Stimulated activated CD8-positive, alpha-beta memory T cell treated with anti-CD3 and anti-CD28 coated beads, Interleukin-12 subunit alpha, Interleukin-12 subunit beta, amount 100 ng/mL, for 24 hours (primary cell): ENCODE measurements around the gene PARD3.
"Not testable (repeated sequence)": the region's sequence is repeated elsewhere in the genome, so short reads cannot be mapped to it uniquely, and the experiment has no call there.

Experiments used
- DNase-seq: peaks from one replicate; pipeline ENCODE4 v3.0.0-alpha.2; 2020; ENCODE audit errors: extremely low read depth

PARD3 gene

GRCh38 chr10:34423673-34424625 is 391.1 kb downstream of the PARD3 start:
- no peak for DNase-seq

DNA sequence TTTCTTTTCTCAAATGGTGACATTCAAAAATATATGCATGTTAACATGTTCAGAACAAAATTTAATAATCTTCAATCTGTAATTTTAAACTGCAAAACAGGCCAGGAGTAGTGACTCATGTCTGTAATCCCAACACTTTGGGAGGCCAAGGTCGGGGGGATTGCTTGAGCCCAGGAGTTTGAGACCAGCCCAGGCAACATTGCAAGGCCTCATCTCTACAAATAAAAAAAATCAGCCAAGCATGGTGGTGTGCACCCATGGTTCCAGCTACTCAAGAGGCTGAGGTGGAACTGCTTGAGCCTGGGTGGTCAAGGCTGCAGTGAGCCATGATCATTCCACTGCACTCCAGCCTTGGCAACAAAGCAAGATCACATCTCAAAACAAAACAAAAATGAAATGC is 394.3 kb downstream of the PARD3 start:
- DNase-seq, result no peak

DNA sequence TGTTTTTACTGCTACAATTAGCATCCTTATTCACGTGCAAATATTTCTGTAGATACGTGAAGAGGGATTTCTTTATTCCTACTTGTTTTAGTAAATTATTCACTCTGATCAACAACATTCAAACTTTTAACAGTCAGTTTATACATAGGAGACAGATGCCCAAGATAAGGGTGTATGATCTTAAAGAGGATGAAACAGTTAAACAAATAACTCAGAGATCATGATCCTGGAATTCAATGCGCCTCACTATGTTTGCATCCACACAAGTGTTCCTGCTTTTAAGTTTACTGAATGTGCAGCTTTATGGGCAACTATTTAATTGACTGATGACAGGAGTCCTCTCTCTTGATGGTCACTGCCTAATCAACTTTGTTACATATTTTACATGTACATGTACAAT is 394.8 kb downstream of the PARD3 start:
- DNase-seq, result no peak

GRCh38 chr10:34415039-34415438 is 400.1 kb downstream of the PARD3 start:
- no peak for DNase-seq

- no peak for DNase-seq
Measured at GRCh38 chr10:34413756-34414587, 401.1 kb downstream of the PARD3 start.

DNA sequence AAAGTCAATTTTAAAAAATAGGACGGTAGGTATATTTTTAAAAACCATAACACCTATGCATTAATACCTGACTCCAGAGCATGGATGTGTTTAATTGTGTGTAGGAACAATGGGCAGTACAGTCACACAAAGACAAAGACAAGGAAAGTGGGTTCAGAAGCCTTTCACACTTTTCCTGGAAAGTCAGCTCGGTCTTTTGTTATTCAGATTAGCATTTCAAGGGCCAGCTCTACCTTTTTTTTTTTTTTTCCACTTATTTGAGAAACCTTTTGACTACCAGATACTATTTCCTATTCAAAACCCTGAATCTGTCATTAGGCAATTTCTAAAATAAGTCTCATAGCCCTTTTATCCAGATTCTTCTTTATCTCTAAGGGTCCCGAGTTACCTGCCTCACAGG is 401.9 kb downstream of the PARD3 start:
- DNase-seq, result no peak

DNA sequence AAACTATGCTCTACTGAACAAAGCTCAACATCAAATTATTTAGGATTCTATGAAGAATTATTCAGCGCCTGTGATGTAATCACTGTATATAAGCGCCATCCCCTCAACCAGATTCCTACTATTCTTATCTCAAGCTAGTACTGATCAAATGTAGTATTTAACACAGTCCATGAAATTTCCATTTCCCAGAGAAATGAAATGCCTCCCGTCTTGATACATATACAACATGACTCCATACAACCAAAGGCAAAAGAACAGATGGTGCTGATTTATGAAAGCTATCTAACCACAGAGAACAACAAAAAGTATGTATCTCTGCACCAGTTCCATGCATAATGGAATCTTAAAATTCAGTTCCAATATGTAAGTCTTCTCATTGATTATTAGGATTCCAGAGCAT is 406.1 kb downstream of the PARD3 start:
- no peak for DNase-seq

DNA sequence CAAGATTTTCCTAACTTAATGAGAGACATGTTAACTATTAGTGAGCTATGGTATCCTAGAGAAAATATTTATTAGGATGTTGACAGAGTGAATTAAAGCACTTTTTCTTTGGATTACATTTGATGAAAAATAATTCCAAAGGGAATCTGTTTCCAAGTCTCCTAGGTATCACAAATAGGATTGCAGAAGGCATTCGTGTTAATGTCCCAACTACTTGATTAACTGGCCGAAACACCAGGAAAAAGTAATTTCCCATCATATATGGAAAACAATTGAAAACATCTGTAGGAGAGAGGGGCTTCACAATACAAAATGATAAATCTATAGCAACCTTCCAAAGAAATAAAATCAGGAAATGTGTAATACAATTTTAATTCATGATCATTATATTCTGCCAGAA is 406.7 kb downstream of the PARD3 start:
- DNase-seq, result no peak

DNA sequence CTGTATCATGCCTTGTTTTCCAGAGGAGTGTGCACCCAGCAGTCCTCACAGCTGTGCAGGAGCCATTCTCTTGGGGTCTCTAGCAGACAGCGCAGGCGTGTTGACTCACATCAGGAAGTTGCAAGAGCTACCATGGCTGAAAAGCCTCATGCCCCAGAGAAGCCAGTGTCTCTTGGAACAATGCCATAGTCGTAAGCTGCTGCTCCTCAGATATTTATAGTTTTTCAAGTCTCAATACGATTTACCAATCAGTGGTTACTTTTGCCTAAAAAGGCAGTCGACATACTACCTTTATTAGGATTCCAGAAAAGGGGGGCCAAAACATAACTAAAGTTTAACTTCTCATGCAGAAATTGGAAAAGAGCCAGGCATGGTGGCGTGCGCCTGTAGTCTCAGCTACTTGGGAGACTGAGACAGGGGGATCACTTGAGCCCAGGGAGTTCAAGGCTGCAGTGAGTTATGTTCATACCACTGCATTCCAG is 407.7 kb downstream of the PARD3 start:
- no peak for DNase-seq

DNA sequence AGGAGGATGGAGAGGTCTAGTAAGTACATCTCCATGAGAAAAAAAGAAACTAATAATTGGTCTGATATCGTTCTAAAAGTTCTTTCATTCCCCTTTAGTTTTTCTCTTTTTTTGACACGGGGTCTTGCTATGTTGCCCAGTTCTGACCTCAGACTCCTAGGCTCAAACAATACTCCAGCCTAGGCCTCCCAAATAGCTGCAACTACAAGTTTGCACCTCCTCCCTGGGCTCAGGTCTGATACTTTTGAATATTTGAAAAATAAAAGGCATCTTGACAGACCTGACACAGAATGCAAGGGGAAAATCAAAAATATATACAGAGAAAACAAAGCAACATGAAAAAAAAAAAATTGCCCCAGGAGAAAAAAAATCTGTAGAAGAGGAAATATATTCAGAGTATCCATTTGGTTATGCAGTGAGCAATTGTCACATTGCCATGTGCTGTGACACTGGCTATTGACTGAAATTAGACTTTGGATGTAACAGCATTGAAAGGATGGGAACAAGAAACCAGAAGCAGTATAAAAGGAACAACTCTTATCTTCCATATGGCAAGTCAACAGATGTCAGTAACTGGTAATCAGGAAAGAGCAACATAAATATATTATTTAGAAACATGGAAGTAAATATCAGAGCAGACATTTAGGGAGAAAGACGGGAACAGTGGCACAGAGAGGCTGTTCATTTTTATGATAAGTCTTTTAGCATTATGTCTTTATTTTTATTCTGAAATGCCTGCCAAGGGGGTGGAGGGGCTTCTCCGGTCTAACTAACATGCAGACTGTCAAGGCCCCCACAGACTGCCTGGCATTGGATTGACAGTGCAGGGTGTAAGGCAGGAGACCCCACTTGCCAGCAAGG is 408.4 kb downstream of the PARD3 start:
- no peak for DNase-seq

GRCh38 chr10:34405611-34406462 is 409.3 kb downstream of the PARD3 start:
- DNase-seq, result no peak

DNA sequence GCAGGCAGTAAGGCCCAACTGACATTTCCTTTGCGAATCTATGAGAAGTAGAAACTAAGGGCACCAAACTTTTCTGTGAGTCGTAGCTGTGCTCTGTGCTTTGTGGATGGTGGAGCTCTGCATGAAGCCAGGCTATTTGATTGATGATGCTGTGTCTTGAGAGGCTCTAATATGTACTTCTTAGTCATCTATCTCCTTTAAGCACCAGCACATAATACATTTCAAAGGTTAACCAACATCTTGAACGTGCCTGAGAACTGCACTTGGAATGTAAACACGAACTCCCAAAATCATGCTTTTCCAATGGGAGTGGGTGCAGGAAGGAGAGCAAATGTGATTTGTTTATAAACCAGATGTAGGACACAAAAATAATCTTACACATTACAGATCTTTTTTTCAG is 411.6 kb downstream of the PARD3 start:
- no peak for DNase-seq

DNA sequence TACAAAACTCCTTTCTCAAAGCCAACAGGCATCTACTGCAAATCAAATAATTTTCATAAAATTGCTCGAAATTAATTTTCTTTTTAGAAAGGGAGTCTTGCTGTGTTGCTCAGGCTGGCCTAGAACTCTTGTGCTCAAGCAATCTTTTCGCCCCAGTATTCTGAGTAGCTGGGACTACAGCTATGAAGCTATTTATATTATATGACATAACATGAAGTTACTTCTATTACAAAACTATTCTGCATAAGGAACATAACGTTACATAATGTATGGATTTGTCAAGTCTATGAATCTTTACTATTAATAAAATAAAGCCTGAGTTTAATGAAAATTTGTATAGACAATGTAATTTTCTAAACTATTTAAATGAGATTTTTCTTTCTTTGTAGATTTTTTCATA is 415.0 kb downstream of the PARD3 start:
- DNase-seq, result no peak

DNA sequence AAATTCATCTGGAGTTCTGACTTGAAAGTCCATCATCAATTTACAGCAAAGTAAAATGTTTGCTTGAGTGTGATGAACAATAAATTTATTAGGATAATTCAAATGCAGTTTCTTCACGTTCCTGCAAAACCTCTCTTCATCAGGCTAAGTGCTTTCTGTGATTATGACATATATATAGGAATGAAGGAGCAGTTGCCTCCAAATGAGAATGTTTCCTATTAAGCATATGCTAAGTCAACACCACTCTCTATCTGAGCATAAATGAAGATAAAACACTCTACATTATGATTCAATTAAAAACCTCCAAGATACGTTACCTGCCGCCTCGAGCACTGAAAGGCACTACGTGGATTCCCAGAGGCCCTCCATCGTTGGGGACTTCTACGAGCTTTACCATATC is 416.1 kb downstream of the PARD3 start:
- no peak for DNase-seq

DNA sequence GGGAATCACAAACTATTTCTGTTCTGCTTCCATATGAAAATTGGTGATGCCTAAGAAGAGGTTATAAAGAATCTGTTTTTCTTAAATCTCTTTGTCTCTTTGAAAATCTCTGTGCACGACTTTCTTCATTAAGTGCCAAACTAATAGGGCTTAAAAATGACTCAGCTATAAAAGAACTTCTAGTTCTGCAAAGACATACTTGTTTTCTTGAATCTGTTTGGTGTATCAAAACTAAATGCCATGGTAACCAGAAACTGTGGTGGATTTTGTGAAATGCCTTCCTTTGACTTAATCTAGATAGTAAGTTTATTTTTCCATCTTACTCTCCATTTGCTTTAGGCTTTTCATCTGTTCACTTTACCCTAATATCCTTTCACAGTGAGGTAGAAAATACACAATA is 417.8 kb downstream of the PARD3 start:
- DNase-seq, result no peak

GRCh38 chr10:34396663-34397062 is 418.4 kb downstream of the PARD3 start:
- DNase-seq, result no peak

- DNase-seq, result no peak
Measured at GRCh38 chr10:34392641-34393170, 422.4 kb downstream of the PARD3 start.

DNA sequence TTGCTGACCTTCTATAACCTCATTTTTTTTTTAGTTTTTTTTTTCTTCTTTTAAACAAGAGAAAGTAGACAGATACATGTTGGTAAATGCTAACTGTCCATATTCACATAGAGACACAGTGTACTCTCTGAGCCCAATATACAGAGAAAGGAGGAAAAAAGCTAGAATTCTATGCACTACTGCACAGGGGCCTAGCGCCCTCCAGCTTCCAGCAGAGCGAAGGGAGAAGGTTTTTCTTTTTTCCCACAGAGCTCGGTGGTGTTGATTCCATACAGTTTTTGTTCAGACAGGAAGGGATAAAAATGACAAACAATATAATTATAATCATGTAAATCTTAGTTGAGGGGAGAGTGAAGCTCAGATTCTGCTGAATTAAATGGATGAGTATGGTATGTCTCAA is 423.9 kb downstream of the PARD3 start:
- not testable (repeated sequence) for DNase-seq

GRCh38 chr10:34389801-34390200 is 425.3 kb downstream of the PARD3 start:
- no peak for DNase-seq

DNA sequence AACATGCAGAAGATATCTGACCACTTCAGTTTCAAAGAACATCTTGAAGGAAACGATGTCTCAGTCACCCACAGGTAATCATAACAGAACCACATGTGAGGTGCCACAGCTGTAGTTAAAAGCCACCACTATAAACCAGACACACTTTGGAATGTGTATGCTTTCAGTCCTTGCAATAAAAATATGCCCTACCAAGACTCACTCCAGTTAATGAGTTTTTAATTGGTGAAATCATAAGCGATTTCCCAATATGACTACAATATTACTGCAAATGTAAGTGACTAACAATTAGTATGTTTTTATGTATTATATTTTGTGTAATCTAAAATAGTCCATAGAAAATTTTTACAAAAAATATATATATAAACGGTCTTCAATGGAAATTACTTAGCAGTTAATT is 428.2 kb downstream of the PARD3 start:
- no peak for DNase-seq

DNA sequence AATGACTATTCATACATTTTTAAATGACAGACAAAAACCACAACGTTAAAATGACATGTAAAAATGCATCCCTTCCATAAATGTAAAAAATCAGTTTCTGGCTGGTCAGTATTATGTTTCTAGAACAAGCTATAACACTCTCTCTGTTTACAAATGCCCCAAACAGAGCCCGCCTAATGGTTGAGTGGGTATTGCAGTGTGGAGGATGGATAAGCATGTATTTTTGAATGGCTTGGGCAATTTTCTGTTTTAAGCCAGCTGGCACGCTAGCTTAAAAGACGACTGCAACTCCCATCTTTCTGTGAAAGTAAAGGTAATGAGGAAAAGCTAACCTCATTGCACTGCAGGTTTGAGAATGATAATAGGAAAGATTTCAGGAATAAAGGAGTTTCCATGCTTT is 430.7 kb downstream of the PARD3 start:
- no peak for DNase-seq
